Measurements from ENCODE around the gene SUPT4H1.

SUPT4H1 gene

DNA sequence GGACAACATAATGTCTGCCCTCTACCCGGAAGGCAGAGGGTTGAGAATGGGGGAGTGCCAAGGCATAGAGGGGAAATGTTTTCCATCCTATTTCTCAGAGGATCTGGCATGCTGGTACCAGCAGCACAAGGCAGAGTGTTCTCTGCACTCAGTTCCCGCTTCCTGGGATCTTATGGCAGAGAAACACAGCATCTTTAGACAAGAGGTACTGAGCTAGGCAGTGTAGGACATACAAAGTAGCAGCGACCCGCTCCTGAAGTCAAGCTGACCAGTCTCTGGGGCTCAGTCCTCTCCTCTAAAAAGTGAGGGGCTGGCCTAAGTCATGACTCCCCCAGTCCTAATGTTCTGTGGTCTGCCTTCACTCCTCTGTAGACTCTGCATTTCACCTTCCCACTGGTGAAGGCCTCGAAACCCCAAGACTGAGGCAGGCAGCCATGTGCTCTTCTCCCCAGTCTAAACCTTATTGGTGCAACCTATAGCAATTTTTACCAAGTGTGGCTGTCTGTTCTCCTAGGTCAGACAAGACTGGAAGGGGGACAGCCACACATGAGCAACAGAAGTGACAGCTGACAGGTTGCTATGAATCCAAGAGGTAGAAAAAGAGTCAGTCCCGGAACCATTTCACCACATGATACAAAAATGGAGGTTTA is 12.1 kb downstream of the SUPT4H1 start:
- no peak for DNase-seq (ENCODE audit: low read depth)

DNA sequence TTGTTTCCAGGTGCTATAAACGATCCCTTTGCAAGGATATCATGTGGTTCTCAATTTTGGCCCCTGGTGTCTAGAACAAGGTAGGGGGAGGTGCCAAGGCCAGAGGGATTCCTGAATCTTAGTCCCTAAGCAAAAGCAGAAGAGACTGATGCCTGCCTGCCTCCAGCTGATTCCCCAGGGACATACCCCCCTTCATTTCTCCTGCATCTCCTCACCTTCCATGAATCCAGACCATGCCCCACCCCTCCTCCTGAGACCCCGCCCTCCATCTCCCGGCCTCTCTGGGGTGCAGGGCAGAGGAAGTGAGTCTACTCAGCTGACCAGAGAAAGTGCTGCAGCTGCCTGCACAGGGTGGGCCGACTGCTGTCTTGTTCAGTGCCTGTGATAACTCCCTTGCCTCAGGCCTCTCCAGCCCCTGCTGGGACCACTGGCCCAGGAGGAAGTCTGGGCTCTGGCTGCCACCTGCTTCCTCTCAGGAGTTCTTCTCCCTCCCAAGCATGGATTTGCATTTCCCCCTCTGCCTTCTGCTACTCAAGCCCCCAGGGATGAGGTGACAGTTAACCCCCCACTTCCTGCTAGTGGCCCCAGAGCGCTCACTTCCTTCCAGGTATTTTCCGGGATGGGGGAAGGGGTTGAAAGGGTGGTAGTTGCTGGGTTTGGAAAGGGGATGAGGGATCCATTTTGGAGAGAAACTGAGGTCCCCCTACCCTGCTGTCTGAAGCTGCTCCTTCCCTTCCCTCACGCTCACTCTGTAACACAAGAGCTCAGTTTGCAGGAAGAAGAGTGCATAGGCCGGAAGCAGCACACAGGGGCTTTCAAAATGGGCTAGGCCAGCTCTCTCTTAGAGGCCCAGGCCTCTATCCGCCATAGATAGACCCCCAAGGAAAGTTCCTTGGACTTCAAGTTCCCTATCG is 12.9 kb downstream of the SUPT4H1 start:
- no peak for DNase-seq (ENCODE audit: low read depth)

DNA sequence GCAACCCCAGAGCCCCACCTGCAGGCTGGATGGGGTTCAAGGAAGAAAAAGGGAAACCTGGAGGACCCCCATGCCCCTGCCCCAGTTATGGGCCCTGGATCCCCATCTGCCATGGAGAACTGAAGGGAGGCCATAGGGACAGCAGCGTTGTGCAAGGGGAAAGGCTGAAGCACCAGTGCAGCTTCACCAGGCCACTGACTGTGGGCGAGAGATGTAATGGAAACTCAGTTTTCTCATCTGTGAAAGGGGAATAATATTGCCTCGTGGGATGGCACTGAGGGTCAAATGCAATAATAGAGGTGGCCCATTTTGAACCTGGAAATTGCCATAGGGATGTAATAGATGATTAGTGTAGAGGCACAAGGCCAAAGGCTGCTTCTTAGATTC is 13.6 kb downstream of the SUPT4H1 start:
- DNase-seq (ENCODE audit: low read depth), result no peak

DNA sequence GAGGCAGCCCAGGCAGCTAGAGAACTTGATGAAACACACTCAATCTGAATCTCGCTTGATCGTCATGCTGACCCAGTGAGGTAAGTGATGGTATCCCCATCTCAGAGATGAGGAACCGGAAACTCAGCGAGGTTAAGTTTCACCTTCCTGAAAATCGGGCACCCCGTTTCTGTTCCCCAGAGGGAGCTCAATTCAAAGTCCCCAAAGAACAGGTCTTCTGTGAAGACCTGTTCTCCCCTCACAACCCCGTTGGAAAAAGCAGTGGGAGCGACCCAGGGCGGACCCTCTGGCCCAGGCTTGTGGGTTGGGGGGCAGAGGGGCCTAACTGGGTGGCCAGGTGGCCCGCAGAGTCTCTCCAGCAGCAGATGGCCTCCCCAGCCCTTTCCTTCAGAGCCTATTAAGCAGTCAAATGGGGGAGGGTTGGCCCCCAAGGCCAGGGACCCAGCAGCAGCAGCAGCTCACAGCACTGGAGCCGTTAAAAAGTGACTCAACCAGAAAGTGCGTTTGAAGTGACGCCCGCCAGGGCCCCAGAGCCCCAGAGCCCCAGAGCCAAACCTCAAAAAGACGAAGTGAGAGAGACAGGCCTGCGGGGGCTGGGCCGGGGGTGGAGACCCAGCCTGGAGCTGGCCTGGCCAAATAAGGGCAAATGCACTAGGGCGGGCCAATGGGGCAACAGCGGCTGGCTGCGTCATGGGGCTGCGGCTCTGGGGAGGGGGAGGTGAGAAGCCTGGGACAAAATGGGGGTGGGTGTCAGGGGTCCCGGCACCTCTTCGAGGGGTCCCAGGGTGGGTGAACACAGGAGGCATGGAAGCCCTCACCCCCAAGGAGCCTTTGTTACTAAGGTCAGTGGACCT is 14.2 kb downstream of the SUPT4H1 start:
- peak; percentile 94 for DNase-seq (ENCODE audit: low read depth)

DNA sequence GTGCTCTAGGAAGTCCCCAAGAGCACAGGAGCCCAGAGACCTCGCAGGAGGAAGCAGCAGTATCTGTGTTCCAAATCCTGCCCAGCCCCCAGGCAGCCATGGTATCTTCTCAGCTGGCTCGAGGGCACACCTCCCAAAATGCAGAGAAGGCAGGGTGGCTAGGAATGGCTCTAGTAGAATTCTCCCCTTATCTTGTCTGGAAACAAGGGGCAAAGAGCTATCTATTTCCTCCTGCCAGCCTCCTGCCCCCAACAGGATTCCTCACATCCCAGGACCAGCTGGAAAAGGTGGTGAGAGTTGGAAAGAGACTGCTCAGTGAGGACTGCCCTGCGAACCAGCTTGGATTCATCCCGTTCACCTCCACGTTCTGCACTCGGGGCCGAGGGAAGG is 14.8 kb downstream of the SUPT4H1 start:
- DNase-seq (ENCODE audit: low read depth), result no peak

DNA sequence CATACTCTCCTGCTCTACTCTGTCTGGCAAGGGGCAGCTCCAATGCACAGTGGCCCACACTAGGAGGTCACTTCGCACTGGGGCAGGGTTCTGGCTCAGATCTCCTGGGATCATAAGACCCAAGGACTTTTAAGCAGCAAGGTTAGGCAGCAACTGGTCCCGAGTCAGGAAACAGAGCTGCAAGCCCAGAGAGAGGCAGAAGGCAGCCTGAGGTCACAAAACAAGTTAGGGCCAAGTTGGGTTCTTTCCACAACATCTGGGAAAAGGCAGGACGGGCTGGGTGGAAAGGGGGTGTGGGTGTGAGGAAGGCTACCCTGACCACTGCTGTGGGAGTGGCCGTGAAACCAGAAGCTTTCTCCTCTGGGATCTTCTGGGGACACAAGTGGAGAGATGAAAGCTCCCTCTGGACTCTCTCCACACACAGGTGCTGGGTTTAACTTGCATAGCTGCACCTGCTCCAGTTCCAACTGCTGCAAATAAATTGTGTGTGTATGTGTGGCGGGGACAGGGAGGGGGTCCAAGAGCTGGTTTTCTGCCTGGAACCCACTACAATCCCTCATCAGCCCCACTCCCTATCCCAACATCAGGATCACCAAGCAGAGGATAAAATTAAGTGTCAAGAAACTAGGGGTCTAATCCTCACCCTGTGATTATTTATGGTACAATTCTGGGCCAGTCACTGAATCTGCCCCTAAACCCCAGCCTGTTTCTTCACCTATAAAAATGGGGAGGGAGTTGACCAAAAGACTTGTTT is 15.4 kb downstream of the SUPT4H1 start:
- DNase-seq (ENCODE audit: low read depth), result no peak

DNA sequence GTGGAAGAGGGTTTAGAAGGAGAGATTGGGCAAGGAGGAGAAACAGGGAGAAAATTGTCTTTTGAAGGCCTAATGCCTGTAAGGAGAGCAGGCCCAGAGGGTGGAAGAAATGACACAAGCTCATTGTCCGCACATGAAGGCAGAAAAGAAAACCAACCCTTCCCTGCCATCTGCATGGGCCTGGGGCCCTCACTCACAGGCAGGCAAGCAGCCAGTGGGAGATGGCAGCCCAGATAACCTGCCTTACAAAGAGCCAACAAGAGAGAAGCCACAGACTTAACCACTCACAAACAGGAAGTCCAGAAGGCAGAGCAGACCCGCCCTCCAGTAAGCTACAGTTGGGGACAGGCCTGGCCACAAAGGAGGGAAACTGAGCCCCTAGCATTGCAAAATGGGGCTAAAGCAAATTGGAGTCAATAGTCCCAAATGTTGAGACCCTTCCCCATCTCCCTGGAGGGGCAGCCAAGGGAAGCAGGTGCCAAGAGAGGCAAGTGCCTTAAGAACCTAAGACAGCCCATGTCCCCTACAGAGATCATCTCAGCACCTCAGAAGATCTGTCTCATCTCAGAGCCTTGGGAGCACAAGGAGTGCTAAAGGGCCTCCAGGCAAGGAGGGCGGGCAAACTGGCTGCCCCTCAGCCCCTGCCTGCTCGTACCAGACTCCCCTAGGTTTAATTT is 16.1 kb downstream of the SUPT4H1 start:
- DNase-seq (ENCODE audit: low read depth), result peak; percentile 53

DNA sequence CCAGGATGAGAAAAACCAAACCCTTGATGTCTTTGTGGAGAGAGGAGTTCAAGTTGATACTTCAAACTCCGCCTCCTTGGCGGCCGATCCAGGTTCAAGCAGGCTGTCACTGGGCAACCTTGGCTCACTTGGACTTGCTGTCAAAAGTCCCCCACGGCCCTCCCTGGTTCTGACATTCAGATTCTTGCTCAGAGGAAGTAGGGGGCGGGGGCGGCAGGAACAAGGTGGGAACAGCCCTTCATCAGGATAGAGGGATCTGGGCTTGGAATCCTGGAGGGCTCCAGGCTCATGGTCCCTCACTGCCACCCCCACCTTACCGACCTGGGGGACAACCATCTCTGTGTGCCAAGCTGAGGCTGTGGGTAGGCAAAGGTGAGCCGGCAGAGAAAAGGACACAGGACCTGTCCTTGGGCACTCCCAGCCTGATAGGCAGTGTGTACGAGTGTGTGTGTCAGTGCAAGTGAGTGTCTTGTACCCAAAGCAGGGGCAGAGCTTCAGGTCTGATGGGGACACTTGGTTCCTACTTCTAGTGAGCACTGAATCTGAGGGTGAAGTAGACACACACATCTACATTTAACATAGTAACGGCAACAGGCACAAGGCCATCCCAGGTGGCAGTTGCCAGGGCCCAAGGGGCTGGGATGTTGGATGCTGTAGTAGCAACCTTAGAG is 16.8 kb downstream of the SUPT4H1 start:
- no peak for DNase-seq (ENCODE audit: low read depth)

DNA sequence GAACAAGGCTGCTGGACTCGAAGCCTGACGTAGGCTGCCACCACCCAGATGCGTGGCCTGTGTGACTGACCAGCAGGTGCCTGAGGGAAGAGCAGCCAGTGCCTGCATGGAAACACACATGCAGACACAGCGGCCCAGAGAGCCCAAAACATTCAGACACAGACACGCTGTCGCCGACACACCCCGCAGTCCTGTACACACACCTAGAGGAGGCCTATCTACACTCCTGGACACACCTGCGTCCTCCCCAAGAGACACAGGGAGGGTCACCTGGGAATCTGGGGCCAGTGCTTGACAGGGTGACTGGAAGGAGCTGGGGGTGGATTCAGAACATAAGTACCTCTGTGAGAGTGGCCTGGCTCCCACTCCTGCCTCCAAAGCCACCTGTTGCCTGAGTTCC is 17.3 kb downstream of the SUPT4H1 start:
- DNase-seq (ENCODE audit: low read depth), result no peak

DNA sequence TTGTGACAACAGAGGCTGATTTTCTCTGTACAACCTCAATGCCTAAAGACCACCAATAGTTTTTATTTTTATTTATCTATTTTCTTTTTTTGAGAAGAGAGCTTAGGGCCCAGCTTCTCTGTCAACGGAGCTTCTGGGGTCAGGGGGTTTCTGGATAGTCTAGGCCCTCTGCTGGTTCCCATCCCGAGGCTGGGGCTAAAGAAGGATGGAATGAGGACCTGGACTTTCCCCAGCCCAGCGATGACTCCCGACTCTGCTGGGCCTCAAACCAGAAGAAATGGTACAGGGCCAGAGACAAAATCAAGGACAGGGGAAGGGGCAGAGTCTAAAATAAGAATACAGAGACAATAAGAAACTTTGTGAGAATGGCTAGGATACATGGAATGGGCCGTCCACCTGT is 17.7 kb downstream of the SUPT4H1 start:
- DNase-seq (ENCODE audit: low read depth), result no peak

DNA sequence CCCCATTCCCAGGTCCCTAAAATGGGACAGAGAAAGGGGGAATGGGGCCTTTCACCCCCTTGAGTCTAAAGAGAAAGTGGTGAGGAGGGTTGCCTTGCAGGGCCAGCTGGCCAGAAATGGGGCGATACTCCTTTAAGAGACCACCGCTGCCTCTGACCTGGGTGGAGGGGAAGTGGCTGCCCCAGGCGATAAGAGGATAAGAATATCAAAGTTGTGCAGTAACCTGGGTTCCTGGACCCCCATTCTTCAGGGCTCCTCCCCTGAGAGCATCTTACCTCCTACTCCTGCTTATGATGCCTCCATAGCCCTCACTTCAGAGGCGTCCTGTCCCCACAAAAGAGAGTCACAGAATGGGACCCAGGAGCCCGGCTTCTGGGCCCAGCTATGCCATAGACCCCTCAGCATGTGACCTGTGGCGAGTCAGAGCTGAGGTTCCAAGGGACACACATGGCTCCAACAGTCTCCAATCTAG is 18.2 kb downstream of the SUPT4H1 start:
- DNase-seq (ENCODE audit: low read depth), result no peak

DNA sequence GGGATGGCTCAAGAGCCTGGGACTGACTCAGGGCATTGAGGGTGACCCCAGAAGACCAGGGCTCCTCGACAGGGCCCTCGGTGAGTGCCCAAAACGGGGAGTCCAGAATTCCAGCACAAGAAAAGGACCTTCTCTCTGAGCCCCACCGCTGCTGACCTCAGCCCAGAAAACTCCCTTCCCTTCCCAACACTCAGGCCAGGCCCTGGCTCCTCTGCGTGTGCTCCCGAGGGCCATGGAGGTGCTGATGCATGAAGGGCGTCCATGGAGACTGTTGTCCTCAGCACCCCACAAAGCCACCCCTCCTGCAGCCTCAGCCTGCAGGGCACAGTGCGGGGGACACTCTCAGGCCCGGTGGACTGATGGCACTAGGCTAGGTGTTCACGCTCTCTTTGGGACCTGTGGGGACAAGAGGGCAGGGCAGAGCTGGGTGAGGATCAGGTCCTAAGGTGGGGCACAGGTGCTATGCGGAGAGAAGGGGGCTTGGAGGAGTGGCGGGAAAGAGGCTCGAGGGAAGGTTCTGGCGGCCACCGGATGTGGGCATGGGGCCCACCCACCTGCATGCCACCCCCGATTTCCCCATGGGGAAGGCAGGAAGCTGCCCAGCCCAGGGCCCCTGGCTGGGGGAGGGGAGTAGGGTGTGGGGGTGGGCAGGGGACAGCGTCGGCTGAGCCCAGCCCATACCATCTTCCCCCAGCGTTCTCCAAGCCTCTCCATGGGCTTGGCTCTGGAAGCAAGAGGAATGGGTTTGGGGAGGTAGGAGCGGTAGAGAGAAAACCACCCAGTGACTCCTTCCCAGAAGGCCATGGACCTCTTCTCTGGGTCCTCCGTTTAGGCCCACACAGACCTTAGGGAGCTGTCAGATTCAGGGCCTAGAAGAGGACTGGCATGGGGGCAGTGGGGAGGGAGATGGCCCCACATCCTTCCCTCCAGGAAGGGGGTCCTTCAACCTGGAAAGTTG is 18.9 kb downstream of the SUPT4H1 start:
- DNase-seq (ENCODE audit: low read depth), result peak; percentile 63

DNA sequence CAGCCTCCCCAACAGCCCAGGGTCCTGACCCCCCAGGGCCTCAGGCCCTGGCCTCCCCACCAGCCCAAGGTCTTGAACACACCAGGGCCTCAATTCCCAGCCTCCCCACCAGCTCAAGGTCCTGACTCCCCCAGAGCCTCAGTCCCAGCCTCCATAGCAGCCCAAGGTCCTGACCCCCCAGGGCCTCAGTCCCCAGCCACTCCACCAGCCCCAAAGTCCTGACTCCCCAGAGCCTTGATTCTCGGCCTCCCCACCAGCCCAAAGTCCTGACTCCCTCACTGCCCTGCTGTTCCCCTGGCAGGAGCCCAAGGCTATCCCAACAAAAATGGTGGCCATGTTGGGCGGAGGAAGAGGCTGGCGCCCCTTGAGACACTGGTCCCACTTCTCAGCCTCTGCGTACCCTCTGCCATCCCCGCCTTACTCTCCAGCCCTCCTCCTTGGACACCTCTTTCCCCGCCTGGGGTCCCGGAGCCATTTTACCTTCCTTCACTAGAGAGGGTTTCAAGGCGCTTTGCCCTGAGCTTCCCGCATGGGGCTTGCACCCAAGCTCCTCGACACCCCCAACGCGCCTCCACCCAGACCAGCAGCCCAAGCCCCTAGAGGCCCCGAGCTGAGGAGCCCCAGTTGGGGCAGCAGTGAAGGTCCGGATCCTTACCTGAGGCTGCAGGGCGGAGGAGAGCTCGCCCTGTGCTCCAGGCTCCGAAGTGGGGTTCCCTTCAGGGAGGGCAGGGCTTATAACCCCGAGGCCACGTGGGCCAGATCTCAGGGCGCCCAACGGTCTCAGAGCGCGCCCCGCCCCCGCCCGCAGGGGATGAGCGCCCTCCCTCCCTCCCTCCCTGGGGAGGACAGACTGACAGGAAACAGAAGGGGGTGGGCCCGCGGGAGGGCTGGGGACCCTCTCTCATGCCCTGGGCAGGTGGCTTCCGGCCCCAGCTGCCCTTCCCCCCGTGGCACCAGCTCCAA is 19.9 kb downstream of the SUPT4H1 start:
- DNase-seq (ENCODE audit: low read depth), result peak; percentile 92

DNA sequence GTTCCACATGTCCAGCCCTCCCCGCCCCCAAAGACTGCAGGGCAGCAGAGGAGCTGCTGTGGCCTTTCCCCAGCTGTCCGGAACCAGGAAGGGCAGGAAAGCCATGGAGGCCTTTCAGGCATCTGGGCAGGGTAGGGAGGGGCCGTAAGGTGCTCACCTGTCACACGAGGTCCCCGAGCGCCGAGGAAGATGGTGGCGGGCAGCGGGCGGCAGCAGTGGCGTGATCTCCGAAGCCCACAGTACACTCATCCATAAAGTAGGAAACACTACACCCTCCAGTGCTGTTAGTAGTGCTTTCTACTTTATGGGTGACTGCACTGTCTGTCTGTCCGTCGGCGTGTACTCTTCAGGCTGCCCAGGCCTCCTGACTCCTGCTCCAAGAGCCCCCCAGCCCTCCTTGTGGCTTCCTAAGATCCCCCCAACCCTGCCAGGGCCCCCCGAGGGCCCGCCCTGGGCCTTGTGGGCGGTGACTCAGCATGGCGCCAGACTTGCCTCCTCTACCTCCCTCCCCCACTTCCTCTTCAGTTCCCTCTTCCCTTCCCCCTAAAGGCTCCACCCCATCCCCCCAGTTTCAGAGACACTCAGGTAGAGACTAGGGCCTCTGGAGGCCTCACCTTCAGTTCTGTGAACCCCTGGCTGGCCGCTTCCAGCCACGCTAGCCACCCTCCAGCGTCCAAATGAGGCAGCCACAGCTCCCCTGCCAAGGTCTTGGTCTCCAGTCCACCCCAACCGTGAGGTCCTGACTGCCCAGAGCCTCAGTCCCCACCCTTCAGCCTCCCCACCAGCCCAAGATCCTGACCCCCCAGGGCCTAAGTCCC is 20.8 kb downstream of the SUPT4H1 start:
- DNase-seq (ENCODE audit: low read depth), result peak; percentile 81

DNA sequence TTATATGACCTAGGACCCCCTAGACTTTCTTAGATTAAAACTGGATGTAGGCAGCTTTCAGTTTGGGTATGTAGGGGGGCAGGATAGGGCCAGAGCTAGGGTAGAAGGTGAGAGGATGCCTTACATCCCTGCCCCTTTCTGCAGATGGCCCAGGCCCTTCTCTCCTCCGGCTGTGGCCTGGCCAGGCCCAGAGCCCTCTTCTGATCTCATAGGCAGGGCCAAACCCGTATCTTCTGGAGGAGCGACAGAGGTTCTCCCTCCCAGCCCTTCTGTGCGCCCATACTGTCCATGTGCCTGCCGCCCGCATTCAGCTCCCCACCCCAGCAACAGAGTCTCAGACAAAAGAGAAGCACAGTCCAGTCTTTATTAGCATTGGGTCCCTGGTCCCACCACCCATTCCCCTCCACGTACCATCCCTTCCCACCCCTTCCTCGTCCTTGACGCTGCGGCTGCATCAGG is 21.4 kb downstream of the SUPT4H1 start:
- DNase-seq (ENCODE audit: low read depth), result no peak

DNA sequence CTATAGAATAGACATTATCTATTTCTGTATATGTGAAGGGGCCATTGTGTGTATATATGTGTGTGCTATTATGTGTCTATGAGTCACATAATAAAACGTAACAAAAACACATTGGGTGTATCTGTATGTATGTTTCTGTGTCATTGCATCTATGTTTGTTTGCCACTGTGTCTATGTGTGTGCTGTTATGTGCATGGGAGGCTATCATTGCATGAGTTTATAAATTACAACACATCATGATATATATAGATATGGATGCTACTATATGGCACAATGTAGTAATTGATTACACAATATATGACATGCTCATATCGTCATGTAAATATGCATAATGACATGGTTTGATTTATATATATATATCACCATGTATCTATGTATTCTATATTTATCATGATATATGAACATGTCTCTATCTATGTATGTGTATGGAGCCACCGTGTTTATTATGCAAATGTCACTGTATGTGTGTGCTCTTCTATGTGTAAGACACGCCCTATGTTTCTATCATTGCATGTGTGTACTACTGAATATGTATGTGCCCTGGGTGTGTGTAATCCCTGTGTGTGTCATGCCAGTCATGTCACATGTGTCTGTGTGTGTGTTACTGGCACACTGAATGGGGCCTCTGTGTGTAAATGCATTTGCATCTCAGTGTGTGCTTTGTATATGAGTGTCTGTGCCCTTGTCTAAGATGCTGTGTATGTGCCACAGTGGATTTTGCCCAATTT is 22.0 kb downstream of the SUPT4H1 start:
- DNase-seq (ENCODE audit: low read depth), result peak; percentile 50
